ENCODE data around the gene EPHB1.

The EPHB1 gene

DNA sequence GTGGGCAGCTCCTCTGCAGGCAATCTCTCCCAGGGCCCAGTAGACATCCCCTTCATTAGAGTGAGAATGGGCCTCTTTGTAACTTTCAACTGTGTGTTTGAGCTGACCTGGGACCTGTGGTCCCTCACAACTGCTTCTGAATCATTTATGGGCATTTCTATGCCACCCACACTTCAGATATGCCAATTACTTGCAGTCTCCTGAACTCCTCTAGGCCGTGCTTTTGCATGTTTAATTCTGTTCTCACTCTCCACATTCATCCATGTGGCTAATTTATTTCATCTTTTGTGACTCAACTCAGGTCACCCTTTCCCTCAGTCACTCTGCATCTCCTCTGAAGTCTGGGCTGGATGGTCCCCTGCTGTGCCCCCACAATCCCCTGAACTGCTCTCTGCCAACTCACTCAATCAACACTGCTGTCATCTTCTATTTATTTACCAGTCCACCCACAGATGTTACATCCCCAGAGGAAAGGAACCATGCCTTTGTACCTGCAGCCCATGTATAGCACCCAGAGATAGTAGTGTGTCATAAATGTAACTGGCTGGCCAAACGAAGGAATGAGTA is 364.7 kb downstream of the EPHB1 start:
- H3K4me1 ChIP-seq (ENCODE audit: control insufficient read depth, insufficient read depth, low read length) = peaks cover 20% of the 10 kb centered on the region
- H3K9me3 ChIP-seq (ENCODE audit: control insufficient read depth, insufficient read depth, low read length) = no peaks in the 10 kb centered on the region

DNA sequence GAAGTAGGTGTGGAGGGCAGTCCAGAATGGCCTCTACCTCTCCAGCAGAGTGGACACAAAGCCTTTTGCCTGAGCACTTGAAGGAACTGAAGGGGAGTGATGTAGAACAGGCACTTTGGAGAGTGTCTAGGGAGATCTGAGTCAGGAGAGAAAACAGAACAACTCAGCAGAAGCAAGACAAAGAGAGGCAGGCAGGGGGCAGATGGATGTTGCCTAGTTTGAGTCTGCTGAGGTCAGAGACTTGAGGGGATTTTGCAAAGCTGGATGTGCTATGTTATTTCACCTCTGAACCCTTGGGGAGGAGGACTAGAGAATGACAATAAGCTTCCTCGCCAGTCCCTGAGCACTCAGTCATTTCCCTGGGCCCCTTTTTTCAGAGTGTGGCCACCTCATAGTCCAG is 366.4 kb downstream of the EPHB1 start:
- no peaks in the 10 kb centered on the region for H3K9me3 ChIP-seq (ENCODE audit: control insufficient read depth, insufficient read depth, low read length)
- no peak overlapping the region for H3K27ac ChIP-seq (ENCODE audit: low read depth, low read length)
- H3K4me3 ChIP-seq (ENCODE audit: low read depth, low read length) = no peak overlapping the region
- peaks cover 20% of the 10 kb centered on the region for H3K4me1 ChIP-seq (ENCODE audit: control insufficient read depth, insufficient read depth, low read length)
- no peaks in the 10 kb centered on the region for H3K36me3 ChIP-seq (ENCODE audit: control insufficient read depth, insufficient read depth, low read length)
- no peaks in the 10 kb centered on the region for H3K27me3 ChIP-seq (ENCODE audit: control insufficient read depth, insufficient read depth, low read length)
- H3K9ac ChIP-seq (ENCODE audit: low read depth, low read length) = no peak overlapping the region

More for the DNA sequence above, 364.7 kb downstream of the EPHB1 start:
- Histone ChIP-seq H3K36me3 (ENCODE audit: control insufficient read depth, insufficient read depth, low read length) (no peaks in the 10 kb centered on the region), H3K4me3 (ENCODE audit: low read depth, low read length) (no peak overlapping the region), H3K27me3 (ENCODE audit: control insufficient read depth, insufficient read depth, low read length) (no peaks in the 10 kb centered on the region), H3K27ac (ENCODE audit: low read depth, low read length) (peak overlapping the region; percentile 37), H3K9ac (ENCODE audit: low read depth, low read length) (no peak overlapping the region)

DNA sequence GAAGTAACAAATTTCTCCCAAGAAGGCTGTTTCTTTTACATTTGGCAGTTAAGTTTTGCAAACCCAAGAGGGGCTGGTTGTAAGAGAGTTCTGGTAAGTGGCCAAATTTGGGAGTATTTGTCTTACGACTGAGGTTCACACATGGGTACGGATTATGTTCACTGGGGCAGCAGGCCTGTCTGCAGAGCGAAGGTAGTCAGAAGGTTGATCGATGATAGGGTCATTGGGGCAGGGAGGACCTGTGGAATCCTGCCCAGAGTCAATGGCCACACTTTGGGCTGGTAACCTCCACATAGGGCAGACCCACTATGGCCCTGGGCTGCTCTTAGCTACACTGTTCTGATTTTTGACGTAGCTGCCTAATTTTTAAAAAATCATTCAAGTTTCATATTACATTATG is 368.6 kb downstream of the EPHB1 start:
- no peak overlapping the region for H3K27ac ChIP-seq (ENCODE audit: low read depth, low read length)
- H3K27me3 ChIP-seq (ENCODE audit: control insufficient read depth, insufficient read depth, low read length) = no peaks in the 10 kb centered on the region
- H3K9me3 ChIP-seq (ENCODE audit: control insufficient read depth, insufficient read depth, low read length) = no peaks in the 10 kb centered on the region
- peaks cover 20% of the 10 kb centered on the region for H3K4me1 ChIP-seq (ENCODE audit: control insufficient read depth, insufficient read depth, low read length)
- no peak overlapping the region for H3K4me3 ChIP-seq (ENCODE audit: low read depth, low read length)
- H3K36me3 ChIP-seq (ENCODE audit: control insufficient read depth, insufficient read depth, low read length) = no peaks in the 10 kb centered on the region
- no peak overlapping the region for H3K9ac ChIP-seq (ENCODE audit: low read depth, low read length)

DNA sequence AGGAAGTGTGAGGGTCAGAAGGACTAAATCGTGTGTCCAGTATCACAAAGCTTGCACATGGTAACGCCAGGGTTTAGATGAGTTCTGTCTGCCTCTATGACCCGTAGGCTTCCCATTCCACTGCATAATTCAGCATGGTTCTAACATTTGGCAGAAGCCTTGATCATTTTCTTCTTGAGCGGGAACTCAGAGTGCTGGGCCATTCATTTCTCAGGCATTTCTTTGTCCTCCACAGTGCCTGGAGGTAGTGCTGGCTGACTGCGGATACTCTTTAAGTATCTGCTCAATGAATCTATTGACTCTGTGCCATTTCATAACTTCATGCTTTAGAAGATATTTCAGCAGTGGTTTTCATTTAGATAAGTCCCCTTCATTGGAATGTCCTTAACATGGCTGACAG is 370.2 kb downstream of the EPHB1 start:
- no peak overlapping the region for H3K9ac ChIP-seq (ENCODE audit: low read depth, low read length)
- no peak overlapping the region for H3K4me3 ChIP-seq (ENCODE audit: low read depth, low read length)
- H3K4me1 ChIP-seq (ENCODE audit: control insufficient read depth, insufficient read depth, low read length) = peaks cover 19% of the 10 kb centered on the region
- H3K9me3 ChIP-seq (ENCODE audit: control insufficient read depth, insufficient read depth, low read length) = no peaks in the 10 kb centered on the region
- H3K27me3 ChIP-seq (ENCODE audit: control insufficient read depth, insufficient read depth, low read length) = no peaks in the 10 kb centered on the region
- no peaks in the 10 kb centered on the region for H3K36me3 ChIP-seq (ENCODE audit: control insufficient read depth, insufficient read depth, low read length)
- H3K27ac ChIP-seq (ENCODE audit: low read depth, low read length) = no peak overlapping the region

DNA sequence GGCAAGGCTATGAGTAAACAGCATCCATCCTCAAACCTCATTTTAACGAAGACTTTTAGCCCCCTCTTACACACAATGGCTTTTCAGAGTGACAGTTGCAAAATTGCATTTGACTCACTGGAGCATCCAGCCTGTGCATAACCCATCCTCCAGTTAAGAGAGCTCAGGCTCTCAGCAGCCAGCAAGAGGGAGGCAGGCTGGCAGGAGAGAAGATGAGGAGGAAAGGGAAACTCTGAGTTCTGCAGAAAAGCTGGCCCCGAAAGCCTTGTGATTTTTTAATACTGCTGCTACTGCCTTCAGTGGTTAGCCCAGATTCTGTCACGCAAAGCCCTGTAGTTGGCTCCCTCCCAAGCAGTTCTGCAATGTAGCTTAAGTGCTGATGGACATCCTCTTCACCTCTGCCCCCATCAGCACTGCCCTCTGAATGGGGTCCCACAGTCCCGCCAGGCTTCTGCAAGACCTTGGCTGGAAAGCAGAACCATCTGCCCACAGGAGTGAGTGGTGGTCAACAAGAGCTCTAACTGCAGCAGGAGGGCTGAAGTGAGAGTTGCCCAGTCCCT is 371.3 kb downstream of the EPHB1 start:
- Histone ChIP-seq H3K4me3 (ENCODE audit: low read depth, low read length) (no peak overlapping the region), H3K27me3 (ENCODE audit: control insufficient read depth, insufficient read depth, low read length) (no peaks in the 10 kb centered on the region), H3K36me3 (ENCODE audit: control insufficient read depth, insufficient read depth, low read length) (no peaks in the 10 kb centered on the region), H3K9ac (ENCODE audit: low read depth, low read length) (no peak overlapping the region), H3K27ac (ENCODE audit: low read depth, low read length) (no peak overlapping the region), H3K4me1 (ENCODE audit: control insufficient read depth, insufficient read depth, low read length) (peaks cover 21% of the 10 kb centered on the region), H3K9me3 (ENCODE audit: control insufficient read depth, insufficient read depth, low read length) (no peaks in the 10 kb centered on the region)

DNA sequence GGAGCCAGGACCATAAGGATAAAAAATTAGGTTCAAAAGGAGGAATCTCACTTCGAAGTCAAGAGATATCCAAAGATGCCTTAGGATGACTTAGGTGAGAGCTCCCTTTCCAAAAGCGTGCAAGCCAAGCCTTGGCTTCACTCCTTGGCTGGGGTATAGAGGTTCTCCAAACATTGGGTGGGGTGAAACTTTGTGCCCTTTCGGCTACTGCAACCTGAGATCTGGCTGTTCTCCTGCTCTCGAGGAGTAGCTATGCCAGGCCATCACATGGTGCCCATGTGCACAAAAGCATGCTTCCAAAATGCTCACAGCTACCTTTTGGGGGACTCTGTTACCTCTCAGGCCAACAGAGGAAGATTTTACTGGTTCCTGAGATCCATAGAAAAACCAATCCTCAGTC is 373.8 kb downstream of the EPHB1 start:
- H3K27ac ChIP-seq (ENCODE audit: low read depth, low read length) = no peak overlapping the region
- no peaks in the 10 kb centered on the region for H3K27me3 ChIP-seq (ENCODE audit: control insufficient read depth, insufficient read depth, low read length)
- no peak overlapping the region for H3K4me3 ChIP-seq (ENCODE audit: low read depth, low read length)
- peaks cover 28% of the 10 kb centered on the region for H3K4me1 ChIP-seq (ENCODE audit: control insufficient read depth, insufficient read depth, low read length)
- no peaks in the 10 kb centered on the region for H3K9me3 ChIP-seq (ENCODE audit: control insufficient read depth, insufficient read depth, low read length)
- H3K36me3 ChIP-seq (ENCODE audit: control insufficient read depth, insufficient read depth, low read length) = no peaks in the 10 kb centered on the region
- H3K9ac ChIP-seq (ENCODE audit: low read depth, low read length) = no peak overlapping the region

DNA sequence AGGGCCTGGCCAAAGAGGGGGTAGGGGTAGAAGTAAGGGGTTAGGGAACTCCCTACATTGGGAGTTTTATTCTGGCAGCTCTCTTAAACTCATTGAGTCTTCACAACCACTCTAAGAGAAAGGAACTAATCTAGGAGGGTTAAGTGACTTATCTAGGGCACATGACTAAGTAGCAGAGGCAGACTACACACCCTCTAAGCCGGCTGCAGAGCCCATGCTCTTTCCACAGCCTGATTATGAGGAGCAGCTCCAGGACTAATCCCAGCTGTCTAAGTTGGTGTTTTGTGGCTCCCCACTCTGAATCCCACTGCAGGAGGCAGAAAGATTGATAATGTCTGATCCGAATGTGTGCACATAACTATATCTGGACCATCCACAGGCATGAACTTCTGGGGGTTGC is 374.6 kb downstream of the EPHB1 start:
- Histone ChIP-seq H3K36me3 (ENCODE audit: control insufficient read depth, insufficient read depth, low read length) (no peaks in the 10 kb centered on the region), H3K9ac (ENCODE audit: low read depth, low read length) (no peak overlapping the region), H3K27ac (ENCODE audit: low read depth, low read length) (no peak overlapping the region), H3K4me1 (ENCODE audit: control insufficient read depth, insufficient read depth, low read length) (peaks cover 28% of the 10 kb centered on the region), H3K9me3 (ENCODE audit: control insufficient read depth, insufficient read depth, low read length) (no peaks in the 10 kb centered on the region), H3K4me3 (ENCODE audit: low read depth, low read length) (no peak overlapping the region), H3K27me3 (ENCODE audit: control insufficient read depth, insufficient read depth, low read length) (no peaks in the 10 kb centered on the region)

DNA sequence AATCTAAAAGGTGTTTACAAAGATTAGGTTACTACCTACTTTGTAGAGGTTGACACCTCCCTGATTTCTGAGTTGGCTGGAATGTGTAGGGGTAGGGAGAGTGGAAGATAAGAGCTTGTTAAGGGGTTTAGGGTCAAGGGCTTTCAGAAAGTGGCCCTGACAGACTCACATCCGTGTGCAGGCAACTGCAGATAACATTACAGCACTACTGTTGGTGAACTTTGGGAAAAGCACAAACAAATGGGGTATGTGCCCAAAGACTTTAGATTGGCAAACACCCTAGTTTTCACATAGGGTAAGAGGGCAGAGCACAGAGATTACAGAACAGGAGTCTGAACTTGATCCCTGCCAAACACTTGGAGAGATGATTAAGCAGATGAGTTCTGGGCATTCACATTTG is 375.7 kb downstream of the EPHB1 start:
- H3K9me3 ChIP-seq (ENCODE audit: control insufficient read depth, insufficient read depth, low read length) = no peaks in the 10 kb centered on the region
- no peaks in the 10 kb centered on the region for H3K36me3 ChIP-seq (ENCODE audit: control insufficient read depth, insufficient read depth, low read length)
- H3K27ac ChIP-seq (ENCODE audit: low read depth, low read length) = no peak overlapping the region
- H3K4me1 ChIP-seq (ENCODE audit: control insufficient read depth, insufficient read depth, low read length) = peaks cover 28% of the 10 kb centered on the region
- H3K9ac ChIP-seq (ENCODE audit: low read depth, low read length) = no peak overlapping the region
- no peaks in the 10 kb centered on the region for H3K27me3 ChIP-seq (ENCODE audit: control insufficient read depth, insufficient read depth, low read length)
- no peak overlapping the region for H3K4me3 ChIP-seq (ENCODE audit: low read depth, low read length)

DNA sequence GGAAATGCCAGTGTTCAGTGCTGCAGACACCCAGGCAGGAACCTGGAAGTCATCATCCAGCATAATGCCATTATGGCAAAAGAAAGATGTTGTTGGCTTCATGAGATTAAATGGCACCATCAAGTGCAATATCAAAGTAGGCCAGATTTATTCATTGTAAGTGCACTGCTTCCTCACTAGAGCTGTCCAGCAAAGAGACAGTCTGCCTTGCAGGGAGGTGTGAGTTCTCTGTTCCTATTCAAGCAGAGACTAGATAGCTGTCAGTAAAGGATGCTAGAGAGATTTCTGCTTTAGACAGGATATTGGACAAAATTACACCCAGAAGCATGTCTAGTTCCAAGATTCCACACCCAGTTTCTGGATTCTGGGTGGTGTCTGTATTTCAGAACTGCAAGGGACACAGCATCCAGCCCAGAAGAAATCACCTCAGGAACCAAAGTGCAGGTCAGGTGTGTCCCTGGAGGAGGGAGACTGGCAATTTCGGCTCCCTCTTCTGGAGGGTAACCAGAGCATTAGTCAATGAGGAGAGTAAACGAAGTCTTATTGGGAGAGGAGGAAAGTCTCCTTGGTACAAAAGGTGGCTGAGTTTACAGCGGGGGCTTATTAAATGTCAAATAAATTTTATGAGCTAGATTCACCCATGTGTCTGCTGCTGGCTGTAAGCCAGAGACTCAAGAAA is 377.3 kb downstream of the EPHB1 start:
- H3K4me1 ChIP-seq (ENCODE audit: control insufficient read depth, insufficient read depth, low read length) = peaks cover 28% of the 10 kb centered on the region
- H3K27ac ChIP-seq (ENCODE audit: low read depth, low read length) = no peak overlapping the region
- no peaks in the 10 kb centered on the region for H3K27me3 ChIP-seq (ENCODE audit: control insufficient read depth, insufficient read depth, low read length)
- no peaks in the 10 kb centered on the region for H3K36me3 ChIP-seq (ENCODE audit: control insufficient read depth, insufficient read depth, low read length)
- H3K9ac ChIP-seq (ENCODE audit: low read depth, low read length) = no peak overlapping the region
- H3K4me3 ChIP-seq (ENCODE audit: low read depth, low read length) = no peak overlapping the region
- no peaks in the 10 kb centered on the region for H3K9me3 ChIP-seq (ENCODE audit: control insufficient read depth, insufficient read depth, low read length)

DNA sequence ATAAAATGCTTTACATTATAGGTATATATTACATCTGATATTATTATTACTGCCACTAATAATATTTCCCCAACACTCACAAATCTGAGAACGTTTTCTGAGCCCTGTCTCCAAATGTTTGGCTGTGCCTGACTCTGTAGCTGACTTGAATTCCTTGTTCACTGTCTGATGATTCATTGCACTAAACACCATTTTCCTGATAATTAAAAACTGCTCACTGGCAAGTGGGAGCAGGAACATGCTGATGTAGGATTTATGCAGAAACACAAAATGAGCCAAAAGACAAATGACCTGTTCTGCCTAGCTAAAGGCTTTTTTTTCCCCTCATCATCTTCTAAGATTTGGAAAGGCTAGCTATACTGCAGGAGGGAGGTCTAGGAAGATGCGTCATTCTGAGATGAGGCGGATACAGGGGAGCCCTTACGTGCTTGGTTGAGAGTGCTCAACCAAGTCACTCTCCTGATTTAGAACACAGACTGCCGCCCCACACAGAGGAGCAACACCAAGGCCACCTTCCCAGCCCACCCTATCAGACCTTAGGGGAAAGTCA is 380.7 kb downstream of the EPHB1 start:
- Histone ChIP-seq H3K4me3 (ENCODE audit: low read depth, low read length) (no peak overlapping the region), H3K27ac (ENCODE audit: low read depth, low read length) (no peak overlapping the region), H3K9ac (ENCODE audit: low read depth, low read length) (no peak overlapping the region), H3K27me3 (ENCODE audit: control insufficient read depth, insufficient read depth, low read length) (no peaks in the 10 kb centered on the region), H3K4me1 (ENCODE audit: control insufficient read depth, insufficient read depth, low read length) (peaks cover 16% of the 10 kb centered on the region), H3K9me3 (ENCODE audit: control insufficient read depth, insufficient read depth, low read length) (no peaks in the 10 kb centered on the region), H3K36me3 (ENCODE audit: control insufficient read depth, insufficient read depth, low read length) (no peaks in the 10 kb centered on the region)

DNA sequence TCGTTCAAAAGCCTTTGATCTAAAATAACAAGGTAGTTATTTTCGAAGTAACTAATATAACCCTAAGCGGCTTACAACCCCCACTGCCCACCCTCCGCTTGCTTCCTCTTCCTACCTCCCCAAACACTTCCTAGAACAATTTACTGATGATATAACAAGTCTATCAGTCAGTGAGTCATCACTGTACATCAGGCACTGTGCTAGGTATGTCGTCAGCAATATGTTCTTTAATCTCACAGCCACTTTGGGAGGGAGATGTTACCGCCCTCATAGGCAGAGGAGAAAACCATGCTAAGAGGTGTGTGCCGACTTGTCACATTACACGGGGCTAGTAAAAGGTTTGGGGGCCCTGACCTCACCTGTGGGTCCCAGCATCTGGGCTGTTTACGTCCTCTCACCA is 381.8 kb downstream of the EPHB1 start:
- no peak overlapping the region for H3K4me3 ChIP-seq (ENCODE audit: low read depth, low read length)
- no peaks in the 10 kb centered on the region for H3K27me3 ChIP-seq (ENCODE audit: control insufficient read depth, insufficient read depth, low read length)

More for the DNA sequence above, 381.8 kb downstream of the EPHB1 start:
- Histone ChIP-seq H3K27ac (ENCODE audit: low read depth, low read length) (no peak overlapping the region), H3K36me3 (ENCODE audit: control insufficient read depth, insufficient read depth, low read length) (no peaks in the 10 kb centered on the region), H3K9me3 (ENCODE audit: control insufficient read depth, insufficient read depth, low read length) (no peaks in the 10 kb centered on the region), H3K9ac (ENCODE audit: low read depth, low read length) (no peak overlapping the region), H3K4me1 (ENCODE audit: control insufficient read depth, insufficient read depth, low read length) (peaks cover 6% of the 10 kb centered on the region)
